ENCODE data around the gene PRTFDC1.

Gene PRTFDC1

GRCh38 chr10:24989867-24990266 is 37.5 kb upstream of the PRTFDC1 start:
- no peak for TF ChIP-seq CTCF (IDR thresholded peaks at IDR 0.05; ENCODE audit: insufficient read depth, low read depth, low read length, missing control alignments)
- H3K4me3 ChIP-seq (ENCODE audit: low read depth, low read length), result no peak overlapping the region
- no peak for DNase-seq (ENCODE audit: low read depth)

GRCh38 chr10:24988831-24989640 is 36.6 kb upstream of the PRTFDC1 start:
- DNase-seq (ENCODE audit: low read depth), result no peak
- H3K4me3 ChIP-seq (ENCODE audit: low read depth, low read length), result no peak overlapping the region
- no peak for TF ChIP-seq CTCF (IDR thresholded peaks at IDR 0.05; ENCODE audit: insufficient read depth, low read depth, low read length, missing control alignments)

- TF ChIP-seq CTCF (IDR thresholded peaks at IDR 0.05; ENCODE audit: insufficient read depth, low read depth, low read length, missing control alignments), result no peak
- no peak for DNase-seq (ENCODE audit: low read depth)
- H3K4me3 ChIP-seq (ENCODE audit: low read depth, low read length), result no peak overlapping the region
Observed at GRCh38 chr10:24984906-24985305, 32.5 kb upstream of the PRTFDC1 start.

- no peak for TF ChIP-seq CTCF (IDR thresholded peaks at IDR 0.05; ENCODE audit: insufficient read depth, low read depth, low read length, missing control alignments)
- DNase-seq (ENCODE audit: low read depth), result no peak
Observed at GRCh38 chr10:24983946-24984345, 31.5 kb upstream of the PRTFDC1 start.

GRCh38 chr10:24983130-24983529 is 30.7 kb upstream of the PRTFDC1 start:
- DNase-seq (ENCODE audit: low read depth), result no peak
- TF ChIP-seq CTCF (IDR thresholded peaks at IDR 0.05; ENCODE audit: insufficient read depth, low read depth, low read length, missing control alignments), result no peak
- no peak overlapping the region for H3K4me3 ChIP-seq (ENCODE audit: low read depth, low read length)

More at GRCh38 chr10:24983946-24984345, 31.5 kb upstream of the PRTFDC1 start:
- H3K4me3 ChIP-seq (ENCODE audit: low read depth, low read length), result no peak overlapping the region

GRCh38 chr10:24982319-24983112 is 30.1 kb upstream of the PRTFDC1 start:
- H3K4me3 ChIP-seq (ENCODE audit: low read depth, low read length), result no peak overlapping the region
- DNase-seq (ENCODE audit: low read depth), result peak; percentile 38
- no peak for TF ChIP-seq CTCF (IDR thresholded peaks at IDR 0.05; ENCODE audit: insufficient read depth, low read depth, low read length, missing control alignments)

Data from GM12865 (cell line).